Measurements from ENCODE around the gene AUTS2.

AUTS2 gene

GRCh38 chr7:70068531-70068930 lies 470.3 kb downstream of the AUTS2 start:
- DNase-seq (ENCODE audit: low read depth) = no peak

GRCh38 chr7:70069977-70070376 lies 471.7 kb downstream of the AUTS2 start:
- no peak for DNase-seq (ENCODE audit: low read depth)

- no peak for DNase-seq (ENCODE audit: low read depth)
These were observed 473.5 kb downstream of the AUTS2 start for GRCh38 chr7:70071766-70072165.

- DNase-seq (ENCODE audit: low read depth) = no peak
These were observed 473.9 kb downstream of the AUTS2 start for GRCh38 chr7:70072220-70072619.

- no peak for DNase-seq (ENCODE audit: low read depth)
These were observed 478.1 kb downstream of the AUTS2 start for GRCh38 chr7:70076325-70076724.

- DNase-seq (ENCODE audit: low read depth) = no peak
These were observed 483.9 kb downstream of the AUTS2 start for GRCh38 chr7:70082099-70082611.

- no peak for DNase-seq (ENCODE audit: low read depth)
These were observed 493.1 kb downstream of the AUTS2 start for GRCh38 chr7:70091362-70091761.

- no peak for DNase-seq (ENCODE audit: low read depth)
These were observed 494.3 kb downstream of the AUTS2 start for GRCh38 chr7:70092314-70093204.

- no peak for DNase-seq (ENCODE audit: low read depth)
These were observed 495.1 kb downstream of the AUTS2 start for GRCh38 chr7:70093205-70093904.

GRCh38 chr7:70094831-70095230 lies 496.6 kb downstream of the AUTS2 start:
- DNase-seq (ENCODE audit: low read depth) = no peak

GRCh38 chr7:70097645-70098044 lies 499.4 kb downstream of the AUTS2 start:
- no peak for DNase-seq (ENCODE audit: low read depth)

- no peak for DNase-seq (ENCODE audit: low read depth)
These were observed 499.9 kb downstream of the AUTS2 start for GRCh38 chr7:70098133-70098561.

GRCh38 chr7:70098905-70099672 lies 500.8 kb downstream of the AUTS2 start:
- DNase-seq (ENCODE audit: low read depth) = no peak

- no peak for DNase-seq (ENCODE audit: low read depth)
These were observed 506.0 kb downstream of the AUTS2 start for GRCh38 chr7:70104243-70104642.

- DNase-seq (ENCODE audit: low read depth) = no peak
These were observed 514.8 kb downstream of the AUTS2 start for GRCh38 chr7:70113078-70113477.

- no peak for DNase-seq (ENCODE audit: low read depth)
These were observed 515.3 kb downstream of the AUTS2 start for GRCh38 chr7:70113536-70113935.

- DNase-seq (ENCODE audit: low read depth) = no peak
These were observed 516.5 kb downstream of the AUTS2 start for GRCh38 chr7:70114806-70115205.

GRCh38 chr7:70116244-70116643 lies 518.0 kb downstream of the AUTS2 start:
- no peak for DNase-seq (ENCODE audit: low read depth)

GRCh38 chr7:70116867-70117266 lies 518.6 kb downstream of the AUTS2 start:
- no peak for DNase-seq (ENCODE audit: low read depth)

GRCh38 chr7:70120851-70121250 lies 522.6 kb downstream of the AUTS2 start:
- DNase-seq (ENCODE audit: low read depth) = no peak

GRCh38 chr7:70131817-70132216 lies 533.5 kb downstream of the AUTS2 start:
- DNase-seq (ENCODE audit: low read depth) = no peak

GRCh38 chr7:70132226-70132851 lies 534.1 kb downstream of the AUTS2 start:
- DNase-seq (ENCODE audit: low read depth) = no peak
